Breast epithelium (tissue), 3 donors: ENCODE data around the gene CCDC80.

Source experiments
- CTCF ChIP-seq, 3 donors: fragments of 450-650 bp; IDR thresholded peaks; one replicate each; pipeline ENCODE4 v1.5.1; 2016 to 2017; ENCODE audit warnings: antibody characterized with exemption in 3 of 3, mild to moderate bottlenecking in 3 of 3, moderate library complexity in 3 of 3
- POLR2A ChIP-seq: fragments of 450-650 bp; IDR thresholded peaks from one replicate; pipeline ENCODE4 v1.6.1; 2016; ENCODE audit warnings: antibody characterized with exemption, mild to moderate bottlenecking, moderate library complexity

GRCh38 chr3:112634786-112635541, 6.0 kb downstream of the CCDC80 start:
- TF ChIP-seq CTCF (IDR thresholded peaks at IDR 0.05) (no peak), POLR2A (no peak)
